Large intestine (tissue), 3 donors: ENCODE data around the gene AHCYL1. TPM values are rescaled to one million over a fixed set of nuclear protein-coding genes. Genes with fewer than 3 reads are reported as not detected.

Source experiments
- DNase-seq, 2 donors: peaks; one replicate each; pipeline versions ENCODE4 v3.0.0 to v3.0.0-alpha.2; 2013
- H3K27ac ChIP-seq: one replicate; pipeline ENCODE4 v1.5.1; 2013; ENCODE audit warnings: low read length
- H3K27me3 ChIP-seq: 2 replicates; pipeline ENCODE4 v1.6.1; 2013; ENCODE audit warnings: low read length; ENCODE audit not compliant: control insufficient read depth, insufficient read depth
- H3K36me3 ChIP-seq: 2 replicates; pipeline ENCODE4 v1.6.1; 2013; ENCODE audit warnings: low read length; ENCODE audit not compliant: control insufficient read depth, insufficient read depth
- H3K4me1 ChIP-seq: one replicate; pipeline ENCODE4 v1.6.1; 2013; ENCODE audit warnings: low read length; ENCODE audit not compliant: control insufficient read depth, insufficient read depth
- H3K4me3 ChIP-seq: one replicate; pipeline ENCODE4 v1.5.1; 2013; ENCODE audit warnings: low read length
- H3K9me3 ChIP-seq: one replicate; pipeline ENCODE4 v1.6.1; 2013; ENCODE audit warnings: mild to moderate bottlenecking, low read depth, low read length, moderate library complexity; ENCODE audit not compliant: control insufficient read depth
- WGBS: methylation state at CpG from one replicate; pipeline ENCODE4 v1.1.5; 2013; ENCODE audit warnings: low lambda C conversion rate; ENCODE audit not compliant: insufficient coverage; 5-methylcytosine and 5-hydroxymethylcytosine counted together
- polyA plus RNA-seq: library from polyadenylated mRNA; unstranded; fragments of 120-200 nt; gene quantifications from one replicate; pipeline ENCODE4 v1.2.1, GENCODE V29; 2013

Gene AHCYL1
- polyA plus RNA-seq, 1 donor: 89.3 TPM

DNA sequence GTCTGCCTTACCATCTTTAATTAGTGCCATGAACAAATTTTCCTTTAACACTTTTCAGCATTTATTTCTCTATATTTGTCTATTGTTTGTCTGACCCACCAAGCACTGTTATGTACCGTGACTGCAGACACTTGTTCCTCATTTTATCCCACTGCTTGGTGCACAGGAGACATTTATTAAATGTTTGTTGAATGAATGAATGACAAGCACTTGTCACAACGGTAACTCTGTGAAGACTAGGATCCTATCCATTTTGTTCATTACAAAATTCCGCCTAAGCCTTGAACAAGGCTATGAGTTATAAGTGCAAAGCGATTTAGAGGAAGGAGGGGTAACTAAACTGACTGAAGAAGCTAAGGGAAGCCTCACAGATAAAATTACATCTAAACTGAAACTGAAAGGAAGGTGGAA lies 49.5 kb downstream of the AHCYL1 start:
- Histone ChIP-seq H3K9me3 (no peaks in the 10 kb centered on the region), H3K27ac (peak overlapping the region; percentile 42), H3K27me3 (no peaks in the 10 kb centered on the region), H3K4me1 (peaks cover 7% of the 10 kb centered on the region), H3K36me3 (peaks cover 15% of the 10 kb centered on the region), H3K4me3 (peak overlapping the region; percentile 66)
- DNase-seq: no peak
- 20% methylated on average over 1 of the region's 4 CpGs for WGBS

DNA sequence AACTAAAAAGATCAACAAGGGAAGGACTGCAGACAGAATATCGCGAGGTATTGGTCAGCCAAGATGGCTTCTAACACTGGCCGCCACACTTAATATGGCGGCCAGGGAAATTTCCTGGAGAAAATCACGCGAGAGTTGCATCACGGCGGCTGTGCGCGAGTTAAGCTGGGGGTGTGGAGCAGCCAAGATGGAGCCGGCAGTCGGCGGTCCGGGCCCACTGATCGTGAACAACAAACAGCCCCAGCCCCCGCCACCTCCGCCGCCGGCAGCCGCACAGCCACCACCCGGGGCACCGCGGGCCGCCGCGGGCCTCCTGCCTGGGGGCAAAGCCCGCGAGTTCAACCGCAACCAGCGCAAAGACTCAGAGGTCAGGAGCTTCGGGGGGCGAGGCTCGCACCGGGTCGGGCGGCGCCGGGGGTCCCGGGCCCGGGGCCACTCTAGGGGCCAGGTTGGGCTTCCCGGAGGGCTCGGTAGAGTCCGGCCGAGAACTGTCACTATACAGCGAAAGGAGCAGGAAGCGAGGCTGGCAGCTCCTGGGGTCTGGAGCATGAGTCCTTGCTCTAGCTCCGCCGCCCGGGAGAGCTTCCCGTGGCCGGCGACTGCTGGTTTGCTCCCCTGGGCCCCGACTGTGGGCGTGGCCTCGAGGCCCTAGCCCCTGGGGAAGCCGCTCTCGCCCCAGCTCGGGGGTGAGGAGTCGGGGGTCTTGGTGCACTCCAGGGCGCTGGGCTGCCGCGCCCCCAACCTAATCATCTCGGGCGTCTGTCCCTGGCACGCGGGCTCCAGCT lies 50.1 kb downstream of the AHCYL1 start, which contains the start of gene STRIP1:
Gene STRIP1 (plus strand): TSS at position 174 of the 785 bp plus-strand sequence. CDS start 14 bp downstream, at position 188.
- Histone ChIP-seq H3K27me3 (no peaks in the 10 kb centered on the region), H3K4me3 (peak within 1 kb of the TSS; percentile 66), H3K9me3 (no peaks in the 10 kb centered on the region), H3K27ac (peak within 1 kb of the TSS; percentile 84), H3K36me3 (peaks cover 21% of the 10 kb centered on the region), H3K4me1 (peaks cover 7% of the 10 kb centered on the region)
- DNase-seq: peak; percentile 94 to 98
- 0% methylated on average over 2 of the region's 66 CpGs for WGBS

DNA sequence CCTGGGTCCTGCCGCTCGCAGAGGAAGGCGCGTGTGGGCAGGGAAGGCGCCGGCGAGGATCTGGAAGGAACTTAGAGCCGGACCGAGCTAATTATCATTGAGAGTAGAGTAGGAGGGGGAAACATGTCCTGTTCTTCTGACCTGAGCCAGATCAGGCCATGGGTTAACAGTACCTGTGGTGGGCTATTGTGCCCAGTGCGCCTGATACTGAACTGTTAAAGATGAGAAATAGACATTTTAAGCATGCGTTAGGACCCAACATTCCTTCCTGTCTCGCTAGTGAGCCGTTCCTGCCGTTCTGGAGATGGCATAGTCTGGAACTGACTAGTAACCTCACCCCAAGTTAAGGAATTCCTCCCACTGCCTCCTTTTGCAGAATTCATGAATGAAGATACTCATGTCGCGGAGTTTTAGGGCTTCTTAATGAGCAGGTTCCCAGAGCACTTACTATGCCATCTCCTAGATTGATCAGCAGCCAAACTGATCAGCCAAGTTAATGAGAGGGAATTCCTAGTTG lies 50.7 kb downstream of the AHCYL1 start:
- Histone ChIP-seq H3K4me3 (peak overlapping the region; percentile 66), H3K9me3 (no peaks in the 10 kb centered on the region), H3K27me3 (no peaks in the 10 kb centered on the region), H3K4me1 (peaks cover 7% of the 10 kb centered on the region), H3K36me3 (peaks cover 28% of the 10 kb centered on the region), H3K27ac (peak overlapping the region; percentile 84)
- DNase-seq: no peak
- no CpG with 5 or more reads among the region's 16 CpGs for WGBS

DNA sequence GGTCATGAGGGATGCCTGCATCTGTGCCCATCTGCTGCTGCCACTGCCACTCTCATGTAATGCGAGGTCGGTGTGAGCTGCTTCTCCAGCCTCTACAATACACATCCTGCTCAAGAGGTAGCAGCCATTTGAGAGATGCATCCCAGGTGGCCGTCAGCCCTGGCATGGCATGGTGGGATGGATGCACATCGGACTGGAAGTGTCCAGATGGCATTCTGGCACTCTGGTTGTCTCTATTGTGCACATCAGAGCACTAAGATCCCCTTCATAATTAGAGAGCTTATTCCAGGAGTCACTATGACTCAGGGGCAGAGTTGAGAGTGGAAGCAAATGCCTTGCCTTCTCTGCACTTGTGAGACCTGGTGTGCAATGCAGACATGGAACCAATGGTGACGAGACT lies 53.7 kb downstream of the AHCYL1 start:
- no peak for DNase-seq
- Histone ChIP-seq H3K4me3 (no peak overlapping the region), H3K36me3 (peaks cover 57% of the 10 kb centered on the region), H3K4me1 (peaks cover 7% of the 10 kb centered on the region), H3K27me3 (no peaks in the 10 kb centered on the region), H3K27ac (no peak overlapping the region), H3K9me3 (no peaks in the 10 kb centered on the region)
- WGBS: no CpG with 5 or more reads among the region's 5 CpGs

DNA sequence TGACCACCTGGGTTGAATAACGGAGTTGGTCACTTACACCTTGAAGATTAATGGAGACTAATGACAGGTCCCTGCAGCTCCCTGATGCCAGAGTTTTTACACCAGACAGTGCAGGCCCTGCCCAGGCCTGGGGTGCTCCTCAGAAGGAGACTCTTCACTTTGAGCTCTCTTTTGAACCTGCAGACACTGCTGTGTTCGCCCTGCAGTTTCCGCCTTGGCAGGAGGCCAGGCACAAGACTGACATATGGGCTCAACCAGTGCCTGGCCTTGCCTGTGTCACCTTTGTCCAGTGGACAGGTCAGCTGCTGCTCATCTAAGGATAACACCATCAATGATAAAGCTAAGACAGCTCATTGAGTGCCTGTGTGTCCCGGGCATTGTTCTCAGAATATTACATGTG lies 55.1 kb downstream of the AHCYL1 start:
- Histone ChIP-seq H3K4me3 (no peak overlapping the region), H3K27me3 (no peaks in the 10 kb centered on the region), H3K9me3 (no peaks in the 10 kb centered on the region), H3K4me1 (peaks cover 7% of the 10 kb centered on the region), H3K27ac (no peak overlapping the region), H3K36me3 (peaks cover 69% of the 10 kb centered on the region)
- 80% methylated on average over 1 of the region's 4 CpGs for WGBS
- no peak for DNase-seq

DNA sequence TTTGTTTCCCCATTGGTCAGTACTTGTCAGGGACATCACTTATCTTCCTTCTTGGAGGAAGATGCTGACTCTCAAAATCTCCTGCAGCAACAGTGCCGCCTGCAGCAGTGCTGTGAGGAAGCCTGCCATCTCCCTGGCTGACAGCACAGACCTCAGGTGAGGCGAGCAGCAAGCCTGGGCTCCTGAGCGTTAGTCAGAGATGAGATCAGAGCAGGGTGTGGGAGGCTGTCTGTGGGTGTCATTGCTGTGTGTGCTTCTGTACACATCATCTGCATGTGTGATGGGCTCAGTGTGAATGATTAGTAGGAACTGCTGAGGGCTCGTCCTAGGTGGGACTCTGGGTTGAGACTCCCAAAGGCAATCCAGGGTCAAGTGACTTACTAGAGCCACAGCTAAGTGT lies 56.0 kb downstream of the AHCYL1 start:
- Histone ChIP-seq H3K36me3 (peaks cover 78% of the 10 kb centered on the region), H3K4me1 (peaks cover 6% of the 10 kb centered on the region), H3K9me3 (no peaks in the 10 kb centered on the region), H3K27ac (no peak overlapping the region), H3K4me3 (no peak overlapping the region), H3K27me3 (no peaks in the 10 kb centered on the region)
- no peak for DNase-seq
- no CpG with 5 or more reads among the region's 4 CpGs for WGBS

DNA sequence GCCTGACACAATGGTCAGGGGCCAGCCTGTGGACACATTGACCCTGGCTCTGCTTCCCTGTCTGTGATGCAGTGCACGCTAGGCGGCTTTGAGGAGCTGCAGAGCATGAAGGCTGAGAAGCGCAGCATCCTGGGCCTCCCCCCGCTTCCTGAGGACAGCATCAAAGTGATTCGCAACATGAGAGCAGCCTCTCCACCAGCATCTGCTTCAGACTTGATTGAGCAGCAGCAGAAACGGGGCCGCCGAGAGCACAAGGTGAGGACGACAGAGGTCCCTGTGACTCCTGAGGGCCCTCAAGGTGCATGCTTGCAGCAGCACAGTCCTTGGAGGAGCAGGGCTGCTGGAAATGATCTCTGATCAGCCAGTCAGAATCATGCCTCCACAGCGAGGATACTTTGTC lies 58.5 kb downstream of the AHCYL1 start:
- WGBS: no CpG with 5 or more reads among the region's 10 CpGs
- H3K9me3 ChIP-seq: no peaks in the 10 kb centered on the region
- no peak for DNase-seq
- H3K27ac ChIP-seq: no peak overlapping the region
- H3K36me3 ChIP-seq: peaks cover 95% of the 10 kb centered on the region
- H3K4me1 ChIP-seq: peaks cover 5% of the 10 kb centered on the region
- H3K4me3 ChIP-seq: no peak overlapping the region
- no peaks in the 10 kb centered on the region for H3K27me3 ChIP-seq

DNA sequence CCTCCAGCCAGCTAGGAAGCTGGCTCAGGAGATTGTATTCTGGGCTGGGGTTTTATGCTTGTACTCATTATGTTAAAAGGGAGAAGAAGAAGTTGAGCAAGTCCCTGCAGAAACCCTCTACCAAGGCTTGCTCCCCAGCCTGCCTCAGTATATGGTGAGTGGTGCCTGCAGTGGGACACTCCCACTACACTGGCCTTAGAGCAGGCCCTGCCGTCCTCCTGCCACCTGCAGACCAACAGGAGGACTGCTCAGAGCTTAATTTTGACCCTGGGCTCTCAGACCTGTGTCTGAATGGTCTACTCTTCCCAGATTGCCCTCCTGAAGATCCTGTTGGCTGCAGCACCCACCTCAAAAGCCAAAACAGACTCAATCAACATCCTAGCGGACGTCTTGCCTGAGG lies 62.9 kb downstream of the AHCYL1 start:
- H3K27ac ChIP-seq: no peak overlapping the region
- no CpG with 5 or more reads among the region's 3 CpGs for WGBS
- no peaks in the 10 kb centered on the region for H3K9me3 ChIP-seq
- H3K4me3 ChIP-seq: no peak overlapping the region
- no peaks in the 10 kb centered on the region for H3K27me3 ChIP-seq
- peaks cover 18% of the 10 kb centered on the region for H3K4me1 ChIP-seq
- DNase-seq: no peak
- H3K36me3 ChIP-seq: peaks cover 95% of the 10 kb centered on the region

DNA sequence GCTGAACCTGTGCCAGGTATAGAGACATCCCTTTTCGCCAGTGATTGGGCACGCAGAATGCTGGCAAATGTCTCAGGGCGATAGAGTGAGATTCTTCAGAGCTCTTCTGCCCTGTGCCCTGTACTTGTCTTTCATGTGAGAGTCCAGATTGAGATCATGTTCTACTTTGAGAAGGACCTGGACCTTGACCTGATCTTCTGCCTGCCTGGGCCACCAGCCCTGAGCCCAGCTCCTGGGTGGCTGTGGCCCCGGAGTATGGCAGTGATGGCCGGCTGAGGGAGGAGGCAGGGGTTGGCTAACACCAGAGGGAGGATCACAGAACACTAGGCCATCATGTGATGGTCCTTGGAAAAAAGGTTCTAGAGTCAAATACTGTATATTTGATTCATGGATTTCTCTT lies 63.7 kb downstream of the AHCYL1 start:
- Histone ChIP-seq H3K4me1 (peaks cover 18% of the 10 kb centered on the region), H3K4me3 (no peak overlapping the region), H3K27me3 (no peaks in the 10 kb centered on the region), H3K27ac (no peak overlapping the region), H3K9me3 (no peaks in the 10 kb centered on the region), H3K36me3 (peaks cover 95% of the 10 kb centered on the region)
- 100% methylated on average over 1 of the region's 5 CpGs for WGBS
- peak in 1 of 2 donors; percentile 20 for DNase-seq

DNA sequence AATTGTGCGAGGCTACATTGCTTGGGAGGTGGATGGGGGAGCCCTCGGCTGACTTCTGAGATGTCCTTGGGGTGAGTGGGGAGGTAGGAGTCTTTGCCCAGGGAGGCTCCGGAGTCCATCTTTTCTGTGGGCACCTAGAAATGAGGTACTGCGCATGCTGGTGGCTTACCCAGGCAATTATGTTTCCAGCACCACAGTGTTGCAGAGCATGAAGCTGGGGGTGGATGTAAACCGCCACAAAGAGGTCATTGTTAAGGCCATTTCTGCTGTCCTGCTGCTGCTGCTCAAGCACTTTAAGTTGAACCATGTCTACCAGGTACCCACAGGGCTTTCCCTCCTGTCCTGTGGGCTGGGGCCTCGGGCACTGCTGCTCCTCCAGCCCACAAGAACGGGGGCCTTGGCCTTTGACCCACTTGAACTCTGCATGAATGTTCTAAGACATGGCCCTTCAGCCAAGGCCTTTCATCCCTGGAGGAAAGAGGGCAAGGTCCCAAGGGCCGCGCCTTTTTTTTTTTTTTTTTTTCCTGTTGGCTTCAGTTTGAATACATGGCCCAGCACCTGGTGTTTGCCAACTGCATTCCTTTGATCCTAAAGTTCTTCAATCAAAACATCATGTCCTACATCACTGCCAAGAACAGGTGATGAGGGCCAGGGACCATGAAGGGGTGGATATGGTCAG lies 64.5 kb downstream of the AHCYL1 start:
- no peak overlapping the region for H3K4me3 ChIP-seq
- 100% methylated on average over 1 of the region's 9 CpGs for WGBS
- H3K9me3 ChIP-seq: no peaks in the 10 kb centered on the region
- H3K36me3 ChIP-seq: peaks cover 95% of the 10 kb centered on the region
- peaks cover 18% of the 10 kb centered on the region for H3K4me1 ChIP-seq
- peak in 1 of 2 donors; percentile 67 for DNase-seq
- H3K27me3 ChIP-seq: no peaks in the 10 kb centered on the region
- H3K27ac ChIP-seq: no peak overlapping the region
